ENCODE measurements around the gene SLC25A22. TPM values are rescaled to one million over a fixed set of nuclear protein-coding genes. Genes with fewer than 3 reads are reported as not detected.
A peak's percentile ranks its signal among the peaks of the same experiment; 100 is the strongest.

The SLC25A22 gene
- total RNA-seq, 1 experiment from 2014 or later, result 31.8 TPM

DNA sequence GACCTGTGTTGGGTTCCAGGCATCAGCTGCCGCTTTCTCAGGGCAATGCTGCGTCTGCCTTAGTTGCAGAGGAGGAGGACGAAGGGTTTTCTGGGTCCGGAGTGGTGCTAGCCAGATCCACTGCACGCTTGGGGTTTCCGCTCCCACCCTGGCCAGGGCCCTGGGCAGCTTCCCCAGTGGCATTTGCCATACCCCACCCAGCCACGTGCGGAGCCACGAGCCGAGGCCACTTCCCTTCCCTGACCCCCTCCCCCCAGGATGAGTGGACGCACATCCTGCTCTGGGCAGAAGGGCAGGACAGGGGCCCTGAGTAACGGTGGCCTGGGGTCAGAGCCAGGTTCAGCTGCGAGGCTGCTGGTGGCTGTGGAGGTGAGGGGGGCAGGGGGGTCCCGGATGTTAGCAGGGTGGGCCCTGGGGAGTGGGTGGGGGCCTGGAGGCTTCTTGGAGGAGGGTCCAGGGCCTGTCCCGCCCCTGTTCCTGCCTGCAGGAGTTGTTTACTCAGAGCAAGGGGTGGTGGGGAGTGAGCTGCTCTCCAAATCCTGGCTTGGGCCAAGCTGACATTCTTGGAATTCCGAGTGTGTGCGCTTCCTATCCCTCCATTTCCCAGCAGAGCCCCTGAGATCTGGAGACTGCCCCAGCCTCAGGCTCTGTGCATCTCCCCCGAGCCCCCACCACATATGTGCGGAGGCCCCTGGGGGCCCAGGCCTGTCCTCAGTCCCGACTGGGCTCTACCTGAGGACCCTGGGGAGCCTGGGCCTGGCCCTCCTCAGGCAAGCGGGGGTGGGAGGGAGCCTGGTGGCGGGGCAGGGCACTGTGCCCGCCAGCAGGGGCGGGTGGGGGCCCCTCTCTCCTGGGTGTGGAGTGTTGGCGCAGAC, 46.0 kb upstream of the SLC25A22 start:
- Mint-ChIP-seq H3K9me3 (ENCODE audit: unreplicated experiment) (no peaks in the 10 kb centered on the region), H3K4me1 (ENCODE audit: low read depth, unreplicated experiment) (peaks cover 12% of the 10 kb centered on the region), H3K36me3 (ENCODE audit: insufficient read depth, unreplicated experiment) (peaks cover 52% of the 10 kb centered on the region), H3K27ac (ENCODE audit: unreplicated experiment) (peak overlapping the region; percentile 88), H3K4me3 (ENCODE audit: unreplicated experiment) (peak overlapping the region; percentile 90), H3K27me3 (ENCODE audit: insufficient read depth, unreplicated experiment) (no peaks in the 10 kb centered on the region)
- POLR2A ChIA-PET, result interaction anchor here (0.6 to 1.2 kb wide), 2 partner anchors 10 to 35 kb away, joined by 4 read pairs; partner anchors contain the start of gene RPLP2
- Histone ChIP-seq H3K4me3 (ENCODE audit: low read depth, low read length) (peak overlapping the region; percentile 68), H3K27me3 (replicated peaks; ENCODE audit: control insufficient read depth, insufficient read depth, low read length) (no peaks in the 10 kb centered on the region), H3K4me1 (peaks cover 34% of the 10 kb centered on the region), H3K36me3 (ENCODE audit: control insufficient read depth, insufficient read depth, low read length) (peaks cover 3% of the 10 kb centered on the region), H3K9me3 (no peaks in the 10 kb centered on the region)
- CTCF ChIA-PET, result interaction anchor here (0.5 to 1.3 kb wide), 5 partner anchors 10 to 846 kb away, joined by 3 to 5 read pairs (median 4); no protein-coding TSS in a partner anchor
- intact Hi-C loops (cut with micrococcal nuclease; ENCODE audit: unreplicated experiment), result loop anchor here (1.0 kb wide), 1 partner anchor 11 kb away; no protein-coding TSS in a partner anchor
- peak; percentile 79 to 86 for DNase-seq
- BruUV-seq (replicated peaks), result no TSS peak
- peak in 1 of 2 experiments; percentile 5 for TF ChIP-seq CTCF (IDR thresholded peaks at IDR 0.05; ENCODE audit: insufficient read depth in 1 of 2, low read depth in 1 of 2, low read length in 1 of 2, severe bottlenecking in 1 of 2, unreplicated experiment in 1 of 2)

GRCh38 chr11:843086-843734, 45.1 kb upstream of the SLC25A22 start:
- H3K4me3 ChIP-seq (ENCODE audit: low read depth, low read length), result peak overlapping the region; percentile 68
- Mint-ChIP-seq H3K36me3 (ENCODE audit: insufficient read depth, unreplicated experiment) (peaks cover 52% of the 10 kb centered on the region), H3K9me3 (ENCODE audit: unreplicated experiment) (no peaks in the 10 kb centered on the region), H3K4me1 (ENCODE audit: low read depth, unreplicated experiment) (peaks cover 18% of the 10 kb centered on the region), H3K27ac (ENCODE audit: unreplicated experiment) (peak overlapping the region; percentile 88), H3K27me3 (ENCODE audit: insufficient read depth, unreplicated experiment) (no peaks in the 10 kb centered on the region), H3K4me3 (ENCODE audit: unreplicated experiment) (peak overlapping the region; percentile 90)
- ChIA-PET POLR2A (interaction anchor here (0.6 to 1.2 kb wide), 4 partner anchors 9 to 1145 kb away, joined by 3 to 12 read pairs (median 4); partner anchors contain the start of gene RPLP2), CTCF (interaction anchor here (0.6 to 1.5 kb wide), 3 partner anchors 9 to 24 kb away, joined by 3 to 4 read pairs (median 3); no protein-coding TSS in a partner anchor)
- no peak for DNase-seq
- intact Hi-C loops (cut with micrococcal nuclease; ENCODE audit: unreplicated experiment), result loop anchor here (1.0 kb wide), 1 partner anchor 10 kb away; no protein-coding TSS in a partner anchor
- no peaks in the 10 kb centered on the region for H3K27me3 ChIP-seq (replicated peaks; ENCODE audit: control insufficient read depth, insufficient read depth, low read length)
- H3K4me1 ChIP-seq, result peaks cover 30% of the 10 kb centered on the region
- no TSS peak for BruUV-seq (replicated peaks)
- H3K9me3 ChIP-seq, result no peaks in the 10 kb centered on the region
- TF ChIP-seq CTCF (IDR thresholded peaks at IDR 0.05; ENCODE audit: insufficient read depth in 1 of 2, low read depth in 1 of 2, low read length in 1 of 2, severe bottlenecking in 1 of 2, unreplicated experiment in 1 of 2), result no peak
- H3K36me3 ChIP-seq (ENCODE audit: control insufficient read depth, insufficient read depth, low read length), result peaks cover 3% of the 10 kb centered on the region
